SK-N-SH treated with all-trans-retinoic acid at 6 μM for 48 hours (cell line): ENCODE measurements around the gene MTHFD2.

Source experiments
- ATAC-seq: fragments of 200-7000 bp; cut with Tn5 transposase; 3 replicates; pipeline ENCODE4 v1.9.1; 2020; ENCODE audit warnings: mild to moderate bottlenecking, moderate library complexity
- ARNTL ChIP-seq: fragments of 450-650 bp; formaldehyde crosslinking; IDR thresholded peaks from 2 replicates; pipeline ENCODE4 v1.5.0; 2020; ENCODE audit warnings: low read depth, mild to moderate bottlenecking, moderate library complexity, borderline replicate concordance
- BACH2 ChIP-seq: fragments of 250-450 bp; sonication (Bioruptor Pico); IDR thresholded peaks from 2 replicates; pipeline ENCODE4 v1.9.0; 2021; ENCODE audit warnings: mild to moderate bottlenecking, borderline replicate concordance
- CREB5 ChIP-seq: fragments of 250-450 bp; sonication (Bioruptor Pico); IDR thresholded peaks from 2 replicates; pipeline ENCODE4 v1.5.1; 2020; ENCODE audit warnings: low read depth, mild to moderate bottlenecking, moderate library complexity
- CSDC2 ChIP-seq: fragments of 250-450 bp; sonication (Bioruptor Pico); IDR thresholded peaks from 2 replicates; pipeline ENCODE4 v1.5.0; 2020; ENCODE audit warnings: mild to moderate bottlenecking, moderate library complexity
- CSRNP3 ChIP-seq: fragments of 250-450 bp; sonication (Bioruptor Pico); IDR thresholded peaks from 2 replicates; pipeline ENCODE4 v1.5.1; 2021; ENCODE audit warnings: mild to moderate bottlenecking, moderate library complexity
- ESRRG ChIP-seq: fragments of 250-450 bp; sonication (Bioruptor Pico); IDR thresholded peaks from 2 replicates; pipeline ENCODE4 v1.6.1; 2021; ENCODE audit warnings: mild to moderate bottlenecking
- GLIS3 ChIP-seq: fragments of 250-450 bp; sonication (Bioruptor Pico); IDR thresholded peaks from 2 replicates; pipeline ENCODE4 v1.5.0; 2020; ENCODE audit warnings: mild to moderate bottlenecking, moderate library complexity
- ISL1 ChIP-seq: fragments of 250-450 bp; sonication (Bioruptor Pico); IDR thresholded peaks from 2 replicates; pipeline ENCODE4 v2.1.2; 2022; ENCODE audit warnings: mild to moderate bottlenecking, moderate library complexity
- OSR1 ChIP-seq: fragments of 250-450 bp; sonication (Bioruptor Pico); IDR thresholded peaks from 2 replicates; pipeline ENCODE4 v1.8.0; 2022; ENCODE audit warnings: moderate library complexity, mild to moderate bottlenecking, inconsistent platforms
- PATZ1 ChIP-seq: fragments of 250-450 bp; sonication (Bioruptor Pico); IDR thresholded peaks from 2 replicates; pipeline ENCODE4 v1.8.0; 2020; ENCODE audit warnings: mild to moderate bottlenecking, moderate library complexity, borderline replicate concordance
- PPARA ChIP-seq: fragments of 250-450 bp; sonication (Bioruptor Pico); IDR thresholded peaks from 2 replicates; pipeline ENCODE4 v1.5.0; 2020; ENCODE audit warnings: mild to moderate bottlenecking, borderline replicate concordance
- RARB ChIP-seq: fragments of 250-450 bp; sonication (Bioruptor Pico); IDR thresholded peaks from 2 replicates; pipeline ENCODE4 v1.8.0; 2021; ENCODE audit warnings: mild to moderate bottlenecking, moderate library complexity
- SNAI2 ChIP-seq: fragments of 250-450 bp; sonication (Bioruptor Pico); IDR thresholded peaks from 2 replicates; pipeline ENCODE4 v1.5.0; 2020; ENCODE audit warnings: mild to moderate bottlenecking, moderate library complexity
- TCF4 ChIP-seq: fragments of 250-450 bp; sonication (Bioruptor Pico); IDR thresholded peaks from 2 replicates; pipeline ENCODE4 v1.8.0; 2021; ENCODE audit warnings: mild to moderate bottlenecking, moderate library complexity, borderline replicate concordance
- TOX ChIP-seq: fragments of 250-450 bp; sonication (Bioruptor Pico); IDR thresholded peaks from 2 replicates; pipeline ENCODE4 v1.8.0; 2021; ENCODE audit warnings: mild to moderate bottlenecking, moderate library complexity, borderline replicate concordance
- TSHZ2 ChIP-seq: fragments of 250-450 bp; sonication (Bioruptor Pico); IDR thresholded peaks from 2 replicates; pipeline ENCODE4 v1.5.0; 2020; ENCODE audit warnings: mild to moderate bottlenecking, moderate library complexity
- ZC3H10 ChIP-seq: fragments of 250-450 bp; sonication (Bioruptor Pico); IDR thresholded peaks from 2 replicates; pipeline ENCODE4 v1.5.1; 2021; ENCODE audit warnings: mild to moderate bottlenecking, moderate library complexity
- ZFP3 ChIP-seq: fragments of 250-450 bp; sonication (Bioruptor Pico); IDR thresholded peaks from 2 replicates; pipeline ENCODE4 v1.5.0; 2020; ENCODE audit warnings: mild to moderate bottlenecking, moderate library complexity
- ZFP30 ChIP-seq: fragments of 450-650 bp; formaldehyde crosslinking; IDR thresholded peaks from 2 replicates; pipeline ENCODE4 v1.5.0; 2022; ENCODE audit warnings: mild to moderate bottlenecking, moderate library complexity
- ZNF565 ChIP-seq: fragments of 450-650 bp; formaldehyde crosslinking; conservative IDR thresholded peaks from 2 replicates; pipeline ENCODE4 v1.5.0; 2020; ENCODE audit warnings: low read depth, mild to moderate bottlenecking, moderate library complexity
- ZNF70 ChIP-seq: fragments of 450-650 bp; formaldehyde crosslinking; IDR thresholded peaks from 2 replicates; pipeline ENCODE4 v1.5.0; 2020; ENCODE audit warnings: mild to moderate bottlenecking, moderate library complexity
- ZNF8 ChIP-seq: fragments of 450-650 bp; formaldehyde crosslinking; IDR thresholded peaks from 2 replicates; pipeline ENCODE4 v1.5.0; 2020; ENCODE audit warnings: mild to moderate bottlenecking, moderate library complexity

Gene MTHFD2

GRCh38 chr2:74232426-74232825, 34.0 kb downstream of the MTHFD2 start:
- TF ChIP-seq ARNTL = no peak
- TF ChIP-seq, all 23 proteins: peak for 0
- no peak for ATAC-seq

GRCh38 chr2:74233648-74234047, 35.2 kb downstream of the MTHFD2 start:
- no peak for TF ChIP-seq PATZ1 (CRISPR knock-in tag)
- TF ChIP-seq GLIS3 = no peak
- TF ChIP-seq TCF4 = no peak
- TF ChIP-seq ZFP3 = no peak
- TF ChIP-seq ZFP30 (CRISPR knock-in tag) = no peak
- TF ChIP-seq RARB (CRISPR knock-in tag) = no peak
- TF ChIP-seq SNAI2 (CRISPR knock-in tag) = no peak
- TF ChIP-seq OSR1 (CRISPR knock-in tag) = no peak
- no peak for TF ChIP-seq CSDC2 (CRISPR knock-in tag)
- TF ChIP-seq, all 23 proteins: peak for 0
- no peak for ATAC-seq

- TF ChIP-seq RARB (CRISPR knock-in tag) (no peak), ZNF8 (CRISPR knock-in tag) (no peak), GLIS3 (no peak), ISL1 (no peak), TCF4 (no peak), PPARA (no peak)
- ATAC-seq = no peak
Observed at GRCh38 chr2:74235041-74235440, 36.6 kb downstream of the MTHFD2 start.

- TF ChIP-seq TCF4 (no peak), CSDC2 (CRISPR knock-in tag) (no peak), PATZ1 (CRISPR knock-in tag) (no peak), ZC3H10 (CRISPR knock-in tag) (no peak), ZNF8 (CRISPR knock-in tag) (no peak), ZFP30 (CRISPR knock-in tag) (no peak), TOX (CRISPR knock-in tag) (no peak), ESRRG (CRISPR knock-in tag) (no peak), ZNF565 (CRISPR knock-in tag) (no peak), CREB5 (CRISPR knock-in tag) (no peak), ZNF70 (CRISPR knock-in tag) (no peak), PPARA (no peak), SNAI2 (CRISPR knock-in tag) (no peak), CSRNP3 (CRISPR knock-in tag) (no peak), TSHZ2 (CRISPR knock-in tag) (no peak), BACH2 (CRISPR knock-in tag) (no peak), ARNTL (no peak)
- no peak for ATAC-seq
Observed at GRCh38 chr2:74238879-74239278, 40.5 kb downstream of the MTHFD2 start.
